Neural cell (in vitro differentiated cells): Measurements from ENCODE around the gene OFD1. TPM values are rescaled to one million over a fixed set of nuclear protein-coding genes. Genes with fewer than 3 reads are reported as not detected.

ENCODE experiments used
- H2AFZ ChIP-seq: fragments of 200-600, 300-800 bp; sonication (generic), shearing (Covaris generic); 2 replicates; pipeline ENCODE4 v1.6.0; 2014; ENCODE audit warnings: low read depth, mild to moderate bottlenecking, antibody characterized with exemption, low read length, moderate library complexity
- H3F3A ChIP-seq: fragments of 200-600 bp; shearing (Covaris generic); 2 replicates; pipeline ENCODE4 v1.6.1; 2016; ENCODE audit warnings: mild to moderate bottlenecking, moderate library complexity, mixed read lengths, antibody characterized with exemption, low read length; ENCODE audit not compliant: insufficient read depth, poor library complexity, severe bottlenecking
- H3K27ac ChIP-seq: fragments of 200-600, 300-800 bp; sonication (generic), shearing (Covaris generic); 2 replicates; pipeline ENCODE4 v1.5.1; 2014; ENCODE audit warnings: mild to moderate bottlenecking, low read length, moderate library complexity
- H3K27me3 ChIP-seq: fragments of 300-800, 200-600 bp; sonication (generic), shearing (Covaris generic); 2 replicates; pipeline ENCODE4 v1.6.0; 2014; ENCODE audit warnings: mild to moderate bottlenecking, low read depth, low read length, moderate library complexity; ENCODE audit not compliant: insufficient read depth
- H3K36me3 ChIP-seq: fragments of 300-800, 200-600 bp; sonication (generic), shearing (Covaris generic); 2 replicates; pipeline ENCODE4 v1.5.1; 2014; ENCODE audit warnings: mild to moderate bottlenecking, antibody characterized with exemption, low read length, moderate library complexity; ENCODE audit not compliant: insufficient read depth
- H3K4me2 ChIP-seq: fragments of 300-800, 200-600 bp; sonication (generic), shearing (Covaris generic); 2 replicates; pipeline ENCODE4 v1.6.0; 2014; ENCODE audit warnings: mild to moderate bottlenecking, low read length
- H3K4me3 ChIP-seq: fragments of 300-800, 200-600 bp; sonication (generic), shearing (Covaris generic); 2 replicates; pipeline ENCODE4 v1.5.1; 2014; ENCODE audit warnings: mild to moderate bottlenecking, low read length, moderate library complexity
- H3K79me2 ChIP-seq: fragments of 200-600 bp; shearing (Covaris generic); replicated peaks from 2 replicates; pipeline ENCODE4 v1.6.0; 2014; ENCODE audit warnings: mild to moderate bottlenecking, low read length, moderate library complexity; ENCODE audit not compliant: insufficient read depth
- H3K9ac ChIP-seq: fragments of 300-800, 200-600 bp; sonication (generic), shearing (Covaris generic); 2 replicates; pipeline ENCODE4 v1.6.1; 2016; ENCODE audit warnings: mild to moderate bottlenecking, low read length, mixed read lengths
- H3K9me2 ChIP-seq: fragments of 200-600 bp; shearing (Covaris generic); 2 replicates; pipeline ENCODE4 v1.6.1; 2016; ENCODE audit warnings: mild to moderate bottlenecking, low read length, mixed read lengths; ENCODE audit not compliant: insufficient read depth
- H3K9me3 ChIP-seq: fragments of 200-600, 300-800 bp; sonication (generic), shearing (Covaris generic); 2 replicates; pipeline ENCODE4 v1.6.1; 2016; ENCODE audit warnings: mild to moderate bottlenecking, mixed run types, low read length, moderate library complexity, mixed read lengths
- H4K20me1 ChIP-seq: fragments of 200-600 bp; shearing (Covaris generic); 2 replicates; pipeline ENCODE4 v1.6.1; 2016; ENCODE audit warnings: mild to moderate bottlenecking, mixed run types; ENCODE audit not compliant: insufficient read depth
- CTCF ChIP-seq: fragments of 450-650 bp; IDR thresholded peaks from 2 replicates; pipeline ENCODE4 v1.5.1; 2014; ENCODE audit warnings: antibody characterized with exemption, mild to moderate bottlenecking, moderate library complexity; ENCODE audit not compliant: poor library complexity, severe bottlenecking
- EP300 ChIP-seq: fragments of 450-650 bp; conservative IDR thresholded peaks from 2 replicates; pipeline ENCODE4 v1.6.1; 2014; ENCODE audit warnings: antibody characterized with exemption, mild to moderate bottlenecking, moderate library complexity; ENCODE audit not compliant: poor library complexity, severe bottlenecking
- EZH2 ChIP-seq: fragments of 200-600, 300-800 bp; shearing (Covaris generic), sonication (generic); IDR thresholded peaks from 2 replicates; pipeline ENCODE4 v1.6.1; 2014; ENCODE audit warnings: antibody characterized with exemption, low read length, borderline replicate concordance, mild to moderate bottlenecking; ENCODE audit not compliant: insufficient read depth, poor library complexity, severe bottlenecking
- MXI1 ChIP-seq: fragments of 450-650 bp; conservative IDR thresholded peaks from 2 replicates; pipeline ENCODE4 v1.6.1; 2014; ENCODE audit warnings: antibody characterized with exemption, mild to moderate bottlenecking; ENCODE audit not compliant: poor library complexity, severe bottlenecking
- POLR2AphosphoS5 ChIP-seq: IDR thresholded peaks from 2 replicates; pipeline ENCODE4 v1.6.1; 2012
- RAD21 ChIP-seq: fragments of 450-650 bp; conservative IDR thresholded peaks from 2 replicates; pipeline ENCODE4 v1.6.1; 2014; ENCODE audit warnings: antibody characterized with exemption, mild to moderate bottlenecking, moderate library complexity
- SMC3 ChIP-seq: fragments of 450-650 bp; conservative IDR thresholded peaks from 2 replicates; pipeline ENCODE4 v1.6.1; 2014; ENCODE audit warnings: antibody characterized with exemption, mild to moderate bottlenecking, moderate library complexity; ENCODE audit not compliant: poor library complexity
- TAF1 ChIP-seq: IDR thresholded peaks from 2 replicates; pipeline ENCODE4 v1.6.1; 2012; ENCODE audit warnings: low read depth
- polyA plus RNA-seq: library from polyadenylated mRNA; depleted of rRNA; stranded (reverse); fragments of >200 nt; gene quantifications from 2 replicates; pipeline ENCODE4 v1.2.3, GENCODE V29; 2014
- TF ChIP-seq, protein P1 (sequence below): IDR thresholded peaks from 2 replicates; pipeline ENCODE4 v1.6.1; 2012; ENCODE audit warnings: borderline replicate concordance

OFD1 gene
- polyA plus RNA-seq, 1 donor from 2014 or later = 35.1 TPM

DNA sequence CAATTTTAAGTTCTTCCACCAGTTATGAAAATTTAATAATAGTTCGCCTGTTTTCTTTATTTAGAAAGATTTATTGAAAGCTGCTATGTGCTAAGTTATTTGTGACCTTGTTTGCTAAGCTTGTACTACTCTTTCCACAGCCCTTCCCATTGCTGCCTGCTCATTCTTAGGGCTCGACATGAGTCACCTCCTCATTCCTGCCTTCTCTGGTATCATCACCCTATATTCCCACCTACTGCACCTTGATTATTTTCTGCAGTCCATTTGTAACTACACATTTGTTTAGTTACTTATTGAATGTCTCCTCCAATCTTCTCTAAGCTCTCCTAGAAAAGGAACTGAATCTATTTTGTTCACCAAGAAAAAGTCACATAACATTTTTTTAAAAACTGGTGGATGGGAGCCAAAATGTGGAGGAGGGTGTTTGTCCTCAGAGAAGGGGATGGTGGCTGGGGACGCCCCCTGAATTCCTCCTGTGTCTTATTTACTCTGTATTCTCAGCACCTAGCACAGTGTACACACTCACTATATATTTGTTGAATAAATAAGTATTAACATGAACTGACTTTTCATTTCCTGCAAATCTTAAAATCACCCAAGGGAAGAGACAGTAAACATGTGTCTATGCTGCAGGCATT, 49.3 kb upstream of the OFD1 start:
- no peak for TF ChIP-seq TAF1
- TF ChIP-seq CTCF = no peak
- no peak for TF ChIP-seq EZH2
- TF ChIP-seq, protein P1, sequence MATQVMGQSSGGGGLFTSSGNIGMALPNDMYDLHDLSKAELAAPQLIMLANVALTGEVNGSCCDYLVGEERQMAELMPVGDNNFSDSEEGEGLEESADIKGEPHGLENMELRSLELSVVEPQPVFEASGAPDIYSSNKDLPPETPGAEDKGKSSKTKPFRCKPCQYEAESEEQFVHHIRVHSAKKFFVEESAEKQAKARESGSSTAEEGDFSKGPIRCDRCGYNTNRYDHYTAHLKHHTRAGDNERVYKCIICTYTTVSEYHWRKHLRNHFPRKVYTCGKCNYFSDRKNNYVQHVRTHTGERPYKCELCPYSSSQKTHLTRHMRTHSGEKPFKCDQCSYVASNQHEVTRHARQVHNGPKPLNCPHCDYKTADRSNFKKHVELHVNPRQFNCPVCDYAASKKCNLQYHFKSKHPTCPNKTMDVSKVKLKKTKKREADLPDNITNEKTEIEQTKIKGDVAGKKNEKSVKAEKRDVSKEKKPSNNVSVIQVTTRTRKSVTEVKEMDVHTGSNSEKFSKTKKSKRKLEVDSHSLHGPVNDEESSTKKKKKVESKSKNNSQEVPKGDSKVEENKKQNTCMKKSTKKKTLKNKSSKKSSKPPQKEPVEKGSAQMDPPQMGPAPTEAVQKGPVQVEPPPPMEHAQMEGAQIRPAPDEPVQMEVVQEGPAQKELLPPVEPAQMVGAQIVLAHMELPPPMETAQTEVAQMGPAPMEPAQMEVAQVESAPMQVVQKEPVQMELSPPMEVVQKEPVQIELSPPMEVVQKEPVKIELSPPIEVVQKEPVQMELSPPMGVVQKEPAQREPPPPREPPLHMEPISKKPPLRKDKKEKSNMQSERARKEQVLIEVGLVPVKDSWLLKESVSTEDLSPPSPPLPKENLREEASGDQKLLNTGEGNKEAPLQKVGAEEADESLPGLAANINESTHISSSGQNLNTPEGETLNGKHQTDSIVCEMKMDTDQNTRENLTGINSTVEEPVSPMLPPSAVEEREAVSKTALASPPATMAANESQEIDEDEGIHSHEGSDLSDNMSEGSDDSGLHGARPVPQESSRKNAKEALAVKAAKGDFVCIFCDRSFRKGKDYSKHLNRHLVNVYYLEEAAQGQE = no peak
- no peak for TF ChIP-seq MXI1
- H2AFZ ChIP-seq = no peak overlapping the region
- no peaks in the 10 kb centered on the region for H3K9me3 ChIP-seq
- H3K27me3 ChIP-seq = no peaks in the 10 kb centered on the region
- no peak overlapping the region for H3K9ac ChIP-seq
- H3F3A ChIP-seq = no peaks in the 10 kb centered on the region
- H3K9me2 ChIP-seq = no peaks in the 10 kb centered on the region
- no peaks in the 10 kb centered on the region for H4K20me1 ChIP-seq
- H3K36me3 ChIP-seq = no peaks in the 10 kb centered on the region
- H3K4me2 ChIP-seq = no peak overlapping the region
- H3K4me3 ChIP-seq = no peak overlapping the region
- H3K79me2 ChIP-seq = peaks cover 15% of the 10 kb centered on the region
- no peak overlapping the region for H3K27ac ChIP-seq

DNA sequence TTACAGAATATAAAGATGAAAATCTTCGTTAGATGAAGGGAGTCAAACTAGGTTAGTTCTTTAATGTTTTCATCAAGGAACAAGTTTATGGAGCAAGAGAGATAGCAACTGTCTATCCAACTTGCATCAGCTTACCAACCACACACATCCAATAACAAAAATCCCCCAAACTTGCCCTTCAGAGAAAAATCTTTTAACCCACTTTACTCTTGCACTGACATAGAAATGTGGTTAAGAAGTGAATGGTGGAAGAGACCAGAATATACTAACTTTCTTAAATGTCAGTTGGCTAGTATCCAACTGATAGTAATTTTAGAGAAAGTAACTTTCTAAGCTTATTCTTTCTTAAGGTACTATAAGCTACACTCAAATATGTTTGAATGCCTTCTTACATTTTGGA, 47.3 kb upstream of the OFD1 start:
- Histone ChIP-seq H3K9ac (no peak overlapping the region), H3K9me3 (no peaks in the 10 kb centered on the region)

More for the DNA sequence above, 47.3 kb upstream of the OFD1 start:
- H4K20me1 ChIP-seq = no peaks in the 10 kb centered on the region
- no peaks in the 10 kb centered on the region for H3F3A ChIP-seq
- H3K27me3 ChIP-seq = no peaks in the 10 kb centered on the region
- peaks cover 24% of the 10 kb centered on the region for H3K79me2 ChIP-seq
- no peak overlapping the region for H2AFZ ChIP-seq
- no peak overlapping the region for H3K4me2 ChIP-seq
- H3K9me2 ChIP-seq = no peaks in the 10 kb centered on the region
- H3K27ac ChIP-seq = no peak overlapping the region
- H3K4me3 ChIP-seq = no peak overlapping the region
- H3K36me3 ChIP-seq = no peaks in the 10 kb centered on the region
- TF ChIP-seq CTCF (no peak), POLR2AphosphoS5 (no peak), SMC3 (no peak), MXI1 (no peak), RAD21 (no peak), TAF1 (no peak), EP300 (no peak), EZH2 (no peak)
- TF ChIP-seq, protein P1 = no peak
